Activated CD8-positive, alpha-beta memory T cell treated with anti-CD3 and anti-CD28 coated beads for 36 hours (primary cell): ENCODE results near the gene SUSD3. TPM values are rescaled to one million over a fixed set of nuclear protein-coding genes. Genes with fewer than 3 reads are reported as not detected.

ENCODE experiments used
- CTCF ChIA-PET: fragments of 350-600 bp; sonication (Branson Sonifier 250); formaldehyde crosslinking; loops from one replicate; lab custom pipeline; 2021; ENCODE audit warnings: antibody characterized with exemption; lab: Charles Lee
- POLR2A ChIA-PET: fragments of 350-600 bp; sonication (Branson Sonifier 250); formaldehyde crosslinking; loops from one replicate; lab custom pipeline; 2021; ENCODE audit warnings: antibody characterized with exemption; lab: Charles Lee
- total RNA-seq, 2 experiments: library from RNA; stranded (reverse); gene quantifications; one replicate each; pipeline ENCODE4 v1.2.3, GENCODE V29; 2021

The SUSD3 gene
- total RNA-seq, 2 experiments from 2014 or later: 15.4 to 15.7 TPM

GRCh38 chr9:93108291-93109041 is 50.0 kb downstream of the SUSD3 start:
- POLR2A ChIA-PET: interaction anchor here (0.6 kb wide), 1 partner anchor 13 kb away, joined by 3 read pairs; no protein-coding TSS in a partner anchor

GRCh38 chr9:93110311-93110855 is 51.9 kb downstream of the SUSD3 start:
- ChIA-PET CTCF (interaction anchor here (1.1 to 4.4 kb wide), 4 partner anchors 9 to 155 kb away, joined by 3 to 42 read pairs (median 18); no protein-coding TSS in a partner anchor), POLR2A (no interaction called here)

More at GRCh38 chr9:93108291-93109041, 50.0 kb downstream of the SUSD3 start:
- CTCF ChIA-PET: interaction anchor here (0.6 to 4.4 kb wide), 37 partner anchors 11 to 1265 kb away, joined by 3 to 42 read pairs (median 4); partner anchors contain the start of genes CARD19 and NINJ1

GRCh38 chr9:93111001-93111370 is 52.5 kb downstream of the SUSD3 start:
- POLR2A ChIA-PET: no interaction called here
- CTCF ChIA-PET: no interaction called here

- ChIA-PET CTCF (no interaction called here), POLR2A (no interaction called here)
These were observed 53.0 kb downstream of the SUSD3 start for GRCh38 chr9:93111371-93112115.

GRCh38 chr9:93112116-93112863 is 53.8 kb downstream of the SUSD3 start:
- ChIA-PET POLR2A (no interaction called here), CTCF (interaction anchor here (1.1 kb wide), 1 partner anchor 61 kb away, joined by 3 read pairs; no protein-coding TSS in a partner anchor)

GRCh38 chr9:93112864-93113389 is 54.4 kb downstream of the SUSD3 start:
- ChIA-PET POLR2A (no interaction called here), CTCF (interaction anchor here (1.1 kb wide), 1 partner anchor 61 kb away, joined by 3 read pairs; no protein-coding TSS in a partner anchor)

- CTCF ChIA-PET: no interaction called here
- POLR2A ChIA-PET: interaction anchor here (1.0 kb wide), 1 partner anchor 11 kb away, joined by 10 read pairs; no protein-coding TSS in a partner anchor
These were observed 55.9 kb downstream of the SUSD3 start for GRCh38 chr9:93114169-93114983.

- ChIA-PET POLR2A (interaction anchor here (1.0 kb wide), 1 partner anchor 11 kb away, joined by 10 read pairs; no protein-coding TSS in a partner anchor), CTCF (no interaction called here)
These were observed 56.5 kb downstream of the SUSD3 start for GRCh38 chr9:93114984-93115335.

- ChIA-PET CTCF (no interaction called here), POLR2A (interaction anchor here (0.8 kb wide), 1 partner anchor 41 kb away, joined by 4 read pairs; no protein-coding TSS in a partner anchor)
These were observed 57.1 kb downstream of the SUSD3 start for GRCh38 chr9:93115486-93116071.

- ChIA-PET POLR2A (interaction anchor here (0.7 to 0.9 kb wide), 3 partner anchors 17 to 264 kb away, joined by 3 to 4 read pairs (median 3); no protein-coding TSS in a partner anchor), CTCF (interaction anchor here (1.2 to 5.2 kb wide), 2 partner anchors 8 to 13 kb away, joined by 3 to 42 read pairs; no protein-coding TSS in a partner anchor)
These were observed 57.8 kb downstream of the SUSD3 start for GRCh38 chr9:93116072-93116961.

- ChIA-PET CTCF (interaction anchor here (0.7 to 5.2 kb wide), 3 partner anchors 9 to 260 kb away, joined by 3 to 42 read pairs (median 4); no protein-coding TSS in a partner anchor), POLR2A (interaction anchor here (0.7 kb wide), 1 partner anchor 38 kb away, joined by 4 read pairs; no protein-coding TSS in a partner anchor)
These were observed 59.0 kb downstream of the SUSD3 start for GRCh38 chr9:93117521-93117920.

- CTCF ChIA-PET: interaction anchor here (0.7 to 5.2 kb wide), 4 partner anchors 10 to 260 kb away, joined by 3 to 42 read pairs (median 8); no protein-coding TSS in a partner anchor
- POLR2A ChIA-PET: interaction anchor here (0.7 to 1.7 kb wide), 2 partner anchors 16 to 39 kb away, joined by 4 to 10 read pairs; partner anchors contain the start of gene NINJ1
These were observed 59.7 kb downstream of the SUSD3 start for GRCh38 chr9:93117924-93118862.

GRCh38 chr9:93118863-93119702 is 60.6 kb downstream of the SUSD3 start:
- ChIA-PET POLR2A (interaction anchor here (0.8 to 1.7 kb wide), 2 partner anchors 15 to 447 kb away, joined by 3 to 10 read pairs; partner anchors contain the start of gene NINJ1), CTCF (interaction anchor here (0.8 to 5.2 kb wide), 4 partner anchors 10 to 184 kb away, joined by 3 to 42 read pairs (median 10); no protein-coding TSS in a partner anchor)

GRCh38 chr9:93119703-93119952 is 61.1 kb downstream of the SUSD3 start:
- POLR2A ChIA-PET: interaction anchor here (0.8 to 1.7 kb wide), 2 partner anchors 14 to 447 kb away, joined by 3 to 10 read pairs; partner anchors contain the start of gene NINJ1
- CTCF ChIA-PET: interaction anchor here (1.0 to 5.2 kb wide), 3 partner anchors 10 to 14 kb away, joined by 6 to 42 read pairs (median 13); no protein-coding TSS in a partner anchor
